HL-60 (cell line): Measurements from ENCODE around the gene LMF2.

Source experiments
- GABPA ChIP-seq: IDR thresholded peaks from 2 replicates; pipeline ENCODE4 v1.6.1; 2012; ENCODE audit warnings: low read depth
- POLR2AphosphoS5 ChIP-seq: IDR thresholded peaks from 2 replicates; pipeline ENCODE4 v1.6.1; 2012; ENCODE audit warnings: low read depth
- REST ChIP-seq: IDR thresholded peaks from 2 replicates; pipeline ENCODE4 v1.6.1; 2012; ENCODE audit warnings: low read depth; ENCODE audit not compliant: insufficient replicate concordance
- SPI1 ChIP-seq: IDR thresholded peaks from 2 replicates; pipeline ENCODE4 v1.6.1; 2012; ENCODE audit warnings: low read depth, mild to moderate bottlenecking, borderline replicate concordance
- TF ChIP-seq, protein P1 (sequence below): IDR thresholded peaks from one replicate; pipeline ENCODE4 v1.5.1; 2011; ENCODE audit warnings: low read length, control low read depth, inconsistent platforms; ENCODE audit not compliant: insufficient read depth

DNA sequence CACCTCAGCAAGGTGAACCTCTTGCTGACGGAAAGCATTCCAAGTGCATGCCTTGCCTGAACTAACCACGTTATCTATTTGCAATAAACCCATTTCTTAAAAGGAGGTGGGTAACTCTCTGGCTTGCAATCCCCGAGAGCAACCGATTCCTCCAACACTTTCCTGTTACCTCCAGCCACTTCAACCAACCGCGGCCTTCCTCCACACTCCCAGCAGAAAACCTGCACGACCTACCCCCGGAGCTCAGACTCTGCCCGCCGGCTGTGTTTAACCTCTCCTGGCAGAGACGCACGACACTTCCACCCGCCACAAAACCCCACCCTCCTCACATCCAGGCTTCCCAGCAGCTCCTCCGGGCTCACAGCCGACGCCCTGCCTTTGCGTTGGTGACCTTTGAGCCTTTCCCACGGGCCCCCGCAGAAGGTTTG lies 17.2 kb upstream of the LMF2 start:
- TF ChIP-seq, protein P1, sequence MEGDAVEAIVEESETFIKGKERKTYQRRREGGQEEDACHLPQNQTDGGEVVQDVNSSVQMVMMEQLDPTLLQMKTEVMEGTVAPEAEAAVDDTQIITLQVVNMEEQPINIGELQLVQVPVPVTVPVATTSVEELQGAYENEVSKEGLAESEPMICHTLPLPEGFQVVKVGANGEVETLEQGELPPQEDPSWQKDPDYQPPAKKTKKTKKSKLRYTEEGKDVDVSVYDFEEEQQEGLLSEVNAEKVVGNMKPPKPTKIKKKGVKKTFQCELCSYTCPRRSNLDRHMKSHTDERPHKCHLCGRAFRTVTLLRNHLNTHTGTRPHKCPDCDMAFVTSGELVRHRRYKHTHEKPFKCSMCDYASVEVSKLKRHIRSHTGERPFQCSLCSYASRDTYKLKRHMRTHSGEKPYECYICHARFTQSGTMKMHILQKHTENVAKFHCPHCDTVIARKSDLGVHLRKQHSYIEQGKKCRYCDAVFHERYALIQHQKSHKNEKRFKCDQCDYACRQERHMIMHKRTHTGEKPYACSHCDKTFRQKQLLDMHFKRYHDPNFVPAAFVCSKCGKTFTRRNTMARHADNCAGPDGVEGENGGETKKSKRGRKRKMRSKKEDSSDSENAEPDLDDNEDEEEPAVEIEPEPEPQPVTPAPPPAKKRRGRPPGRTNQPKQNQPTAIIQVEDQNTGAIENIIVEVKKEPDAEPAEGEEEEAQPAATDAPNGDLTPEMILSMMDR, result no peak
- TF ChIP-seq GABPA (no peak), REST (no peak), SPI1 (no peak), POLR2AphosphoS5 (no peak; the same call in 1 of the 2 replicates)
